Panc1 (cell line): ENCODE results near the gene DNAH9.

Experiments
- CTCF ChIP-seq: fragments of 450-650 bp; IDR thresholded peaks from 2 replicates; pipeline ENCODE4 v1.5.1; 2017; ENCODE audit warnings: mild to moderate bottlenecking
- REST ChIP-seq, 2 experiments: IDR thresholded peaks; 2 replicates each; pipeline ENCODE4 v1.6.1; 2011 to 2012; ENCODE audit warnings: low read depth in 2 of 2, control low read depth in 1 of 2, low read length in 1 of 2, mild to moderate bottlenecking in 1 of 2, moderate library complexity in 1 of 2; ENCODE audit not compliant: insufficient read depth in 1 of 2
- TCF7L2 ChIP-seq: IDR thresholded peaks from 2 replicates; pipeline ENCODE4 v1.6.1; 2011; ENCODE audit warnings: mild to moderate bottlenecking, low read depth, low read length, inconsistent platforms

- TF ChIP-seq CTCF, result no peak
- no peak for TF ChIP-seq REST (IDR thresholded peaks at IDR 0.05; ENCODE audit: insufficient read depth in 1 of 2, low read depth in 2 of 2, low read length in 1 of 2)
- TF ChIP-seq TCF7L2, result no peak
These were observed 255.3 kb downstream of the DNAH9 start for GRCh38 chr17:11853321-11854151.
